Activated CD8-positive, alpha-beta memory T cell treated with anti-CD3 and anti-CD28 coated beads, Interleukin-2, amount 10 ng/mL, durations not matched to agents 7 days and 5 days (primary cell): ENCODE measurements around the gene NRF1. TPM values are rescaled to one million over a fixed set of nuclear protein-coding genes. Genes with fewer than 3 reads are reported as not detected.

Experiments used
- ATAC-seq: fragments of 150-1000 bp; cut with Tn5 transposase; one replicate; pipeline ENCODE4 v1.10.0; 2021; ENCODE audit warnings: moderate library complexity
- CTCF ChIA-PET: fragments of 350-600 bp; sonication (Branson Sonifier 250); formaldehyde crosslinking; loops from one replicate; lab custom pipeline; 2021; ENCODE audit warnings: antibody characterized with exemption; lab: Charles Lee
- DNase-seq: peaks from one replicate; pipeline ENCODE4 v3.0.0-alpha.2; 2020
- H3K27ac Mint-ChIP-seq: one replicate; pipeline ENCODE4 v1.8.0; 2021; ENCODE audit warnings: mild to moderate bottlenecking, mixed read lengths
- H3K27me3 Mint-ChIP-seq: one replicate; pipeline ENCODE4 v1.8.0; 2021; ENCODE audit warnings: mixed read lengths
- H3K36me3 Mint-ChIP-seq: one replicate; pipeline ENCODE4 v1.8.0; 2021; ENCODE audit warnings: mild to moderate bottlenecking, mixed read lengths
- H3K4me1 Mint-ChIP-seq: one replicate; pipeline ENCODE4 v1.8.0; 2021; ENCODE audit warnings: mixed read lengths
- H3K4me3 Mint-ChIP-seq: one replicate; pipeline ENCODE4 v1.8.0; 2021; ENCODE audit warnings: mild to moderate bottlenecking, moderate library complexity, mixed read lengths
- H3K9me3 Mint-ChIP-seq: one replicate; pipeline ENCODE4 v1.8.0; 2022; ENCODE audit warnings: low read depth, mixed read lengths
- total RNA-seq, 2 experiments: library from RNA; stranded (reverse); gene quantifications; one replicate each; pipeline ENCODE4 v1.2.3, GENCODE V29; 2021

NRF1 gene
- total RNA-seq, 2 experiments from 2014 or later: 26.4 to 29.5 TPM

GRCh38 chr7:129746857-129747529 is 135.5 kb downstream of the NRF1 start:
- Mint-ChIP-seq H3K4me3 (no peak overlapping the region), H3K36me3 (peaks cover 6% of the 10 kb centered on the region), H3K4me1 (no peaks in the 10 kb centered on the region), H3K27ac (no peak overlapping the region), H3K9me3 (no peaks in the 10 kb centered on the region), H3K27me3 (no peaks in the 10 kb centered on the region)
- DNase-seq (no peak), ATAC-seq (no peak)
- CTCF ChIA-PET: no interaction called here

- H3K27ac Mint-ChIP-seq: no peak overlapping the region
- H3K9me3 Mint-ChIP-seq: no peaks in the 10 kb centered on the region
- DNase-seq: no peak
- no peak for ATAC-seq
- peaks cover 6% of the 10 kb centered on the region for H3K36me3 Mint-ChIP-seq
- H3K27me3 Mint-ChIP-seq: no peaks in the 10 kb centered on the region
- CTCF ChIA-PET: no interaction called here
- H3K4me1 Mint-ChIP-seq: no peaks in the 10 kb centered on the region
- no peak overlapping the region for H3K4me3 Mint-ChIP-seq
Observed at GRCh38 chr7:129748356-129749109, 137.0 kb downstream of the NRF1 start.

- H3K4me1 Mint-ChIP-seq: no peaks in the 10 kb centered on the region
- H3K9me3 Mint-ChIP-seq: no peaks in the 10 kb centered on the region
- no peak overlapping the region for H3K27ac Mint-ChIP-seq
- H3K36me3 Mint-ChIP-seq: peaks cover 6% of the 10 kb centered on the region
- no peak overlapping the region for H3K4me3 Mint-ChIP-seq
- H3K27me3 Mint-ChIP-seq: no peaks in the 10 kb centered on the region
- DNase-seq (no peak), ATAC-seq (no peak)
- CTCF ChIA-PET: interaction anchor here (0.8 kb wide), 1 partner anchor 12 kb away, joined by 3 read pairs; no protein-coding TSS in a partner anchor
Observed at GRCh38 chr7:129750091-129750490, 138.6 kb downstream of the NRF1 start.

DNA sequence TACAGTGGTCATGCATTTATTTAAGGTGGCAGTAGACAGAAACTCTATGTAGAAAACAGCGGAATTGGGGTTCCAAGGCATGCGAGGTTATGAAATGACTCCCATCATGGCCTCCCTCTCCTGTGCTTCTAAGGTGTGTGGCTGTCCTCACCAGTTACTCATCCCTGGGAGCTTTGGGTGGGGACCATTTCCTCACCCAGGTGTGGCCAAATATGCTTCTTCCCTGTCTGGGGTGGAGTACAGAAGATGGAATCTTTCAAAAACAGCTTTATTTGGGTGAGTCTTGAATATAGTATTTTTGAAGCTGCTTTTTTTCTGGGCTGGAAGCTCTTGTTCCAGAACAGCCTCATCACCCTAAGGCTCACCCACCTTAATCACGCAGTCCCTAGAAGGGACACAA is 139.0 kb downstream of the NRF1 start:
- peaks cover 7% of the 10 kb centered on the region for H3K36me3 Mint-ChIP-seq
- DNase-seq: no peak
- H3K4me3 Mint-ChIP-seq: no peak overlapping the region
- H3K27me3 Mint-ChIP-seq: no peaks in the 10 kb centered on the region
- H3K4me1 Mint-ChIP-seq: no peaks in the 10 kb centered on the region
- no peak overlapping the region for H3K27ac Mint-ChIP-seq
- H3K9me3 Mint-ChIP-seq: no peaks in the 10 kb centered on the region
- CTCF ChIA-PET: no interaction called here
- no peak for ATAC-seq

GRCh38 chr7:129751916-129752315 is 140.4 kb downstream of the NRF1 start:
- Mint-ChIP-seq H3K4me3 (no peak overlapping the region), H3K36me3 (peaks cover 13% of the 10 kb centered on the region), H3K4me1 (no peaks in the 10 kb centered on the region), H3K9me3 (no peaks in the 10 kb centered on the region), H3K27me3 (no peaks in the 10 kb centered on the region), H3K27ac (no peak overlapping the region)
- CTCF ChIA-PET: no interaction called here
- no peak for DNase-seq
- ATAC-seq: no peak

GRCh38 chr7:129752760-129753159 is 141.2 kb downstream of the NRF1 start:
- ATAC-seq (no peak), DNase-seq (no peak)
- H3K36me3 Mint-ChIP-seq: peaks cover 12% of the 10 kb centered on the region
- CTCF ChIA-PET: no interaction called here
- H3K27ac Mint-ChIP-seq: no peak overlapping the region
- H3K4me3 Mint-ChIP-seq: no peak overlapping the region
- no peaks in the 10 kb centered on the region for H3K9me3 Mint-ChIP-seq
- H3K4me1 Mint-ChIP-seq: no peaks in the 10 kb centered on the region
- H3K27me3 Mint-ChIP-seq: no peaks in the 10 kb centered on the region

DNA sequence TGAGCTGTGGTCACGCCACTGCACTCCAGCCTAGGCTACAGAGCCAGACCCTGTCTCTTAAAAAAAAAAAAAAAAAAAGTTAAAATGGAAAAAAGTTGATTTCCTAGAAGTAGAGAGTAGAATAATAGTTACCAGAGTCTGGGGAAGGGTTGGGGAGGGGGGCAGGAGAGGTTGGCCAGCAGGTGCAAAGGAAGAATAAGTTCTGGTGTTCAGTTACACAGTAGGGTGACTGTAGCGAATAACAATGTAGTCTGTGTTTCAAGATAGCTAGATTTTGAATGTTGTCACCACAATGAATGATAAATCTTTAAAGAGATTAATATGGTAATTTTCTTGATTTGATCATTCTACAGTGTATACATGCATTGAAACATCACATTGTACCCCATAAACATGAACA is 142.9 kb downstream of the NRF1 start:
- DNase-seq (no peak), ATAC-seq (no peak)
- no peak overlapping the region for H3K4me3 Mint-ChIP-seq
- H3K4me1 Mint-ChIP-seq: no peaks in the 10 kb centered on the region
- CTCF ChIA-PET: no interaction called here
- H3K36me3 Mint-ChIP-seq: peaks cover 10% of the 10 kb centered on the region
- H3K27ac Mint-ChIP-seq: no peak overlapping the region
- H3K27me3 Mint-ChIP-seq: no peaks in the 10 kb centered on the region
- H3K9me3 Mint-ChIP-seq: no peaks in the 10 kb centered on the region

DNA sequence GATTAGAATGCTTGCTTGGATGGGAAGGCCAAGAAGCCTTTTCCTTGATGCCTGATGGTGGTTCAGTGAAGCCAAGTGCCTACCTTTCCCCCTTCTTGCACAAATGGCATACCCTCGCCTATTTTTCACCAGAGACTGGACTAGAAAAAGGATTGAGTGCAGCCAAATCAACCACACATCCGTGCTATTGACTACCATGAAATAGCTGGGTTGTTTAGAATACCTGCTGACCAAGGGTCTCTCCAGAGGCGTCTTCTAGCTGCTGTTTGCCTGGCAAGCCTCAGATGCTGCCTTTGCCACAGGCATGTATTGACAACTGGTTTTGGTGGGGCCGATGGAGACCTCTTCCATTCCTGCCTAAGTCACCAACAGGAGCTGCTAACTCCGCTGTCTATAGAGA is 146.5 kb downstream of the NRF1 start:
- H3K27me3 Mint-ChIP-seq: no peaks in the 10 kb centered on the region
- CTCF ChIA-PET: no interaction called here
- H3K9me3 Mint-ChIP-seq: no peaks in the 10 kb centered on the region
- no peaks in the 10 kb centered on the region for H3K4me1 Mint-ChIP-seq
- H3K4me3 Mint-ChIP-seq: no peak overlapping the region
- ATAC-seq (no peak), DNase-seq (no peak)
- no peak overlapping the region for H3K27ac Mint-ChIP-seq
- H3K36me3 Mint-ChIP-seq: peaks cover 10% of the 10 kb centered on the region

DNA sequence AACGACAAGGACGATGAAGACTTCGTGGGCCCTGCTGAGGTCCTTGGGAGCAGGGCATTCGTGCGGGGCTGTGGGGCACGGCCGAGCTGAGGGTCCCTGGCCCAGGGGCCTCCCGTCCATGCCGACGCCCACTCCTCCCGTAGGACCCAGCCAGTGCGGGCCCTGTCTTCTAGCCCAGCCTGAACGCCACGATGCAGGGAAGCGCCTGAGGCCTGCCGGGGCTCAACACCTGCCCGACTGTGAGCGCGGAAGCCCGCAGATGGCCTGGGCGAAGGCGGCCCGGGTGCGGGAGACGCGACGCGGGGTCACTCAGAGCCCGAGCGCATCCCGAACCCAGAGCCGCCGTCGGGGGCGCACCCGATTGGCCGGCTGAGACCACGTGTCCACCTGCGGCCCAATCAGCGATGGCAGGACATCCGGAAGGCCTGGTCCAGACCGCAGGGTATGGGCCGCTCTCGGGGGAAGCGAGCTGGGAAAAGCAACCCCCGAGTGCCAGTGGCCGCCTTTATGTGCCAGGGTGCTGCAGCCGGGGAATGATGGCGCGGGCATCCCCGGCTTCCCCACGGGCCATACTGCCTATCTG is 151.0 kb downstream of the NRF1 start:
- peaks cover 2% of the 10 kb centered on the region for H3K36me3 Mint-ChIP-seq
- no peak for ATAC-seq
- H3K27me3 Mint-ChIP-seq: peaks cover 3% of the 10 kb centered on the region
- H3K9me3 Mint-ChIP-seq: no peaks in the 10 kb centered on the region
- H3K4me1 Mint-ChIP-seq: peaks cover 6% of the 10 kb centered on the region
- no peak for DNase-seq
- no peak overlapping the region for H3K27ac Mint-ChIP-seq
- CTCF ChIA-PET: interaction anchor here (1.1 kb wide), 1 partner anchor 13 kb away, joined by 3 read pairs; no protein-coding TSS in a partner anchor
- no peak overlapping the region for H3K4me3 Mint-ChIP-seq

DNA sequence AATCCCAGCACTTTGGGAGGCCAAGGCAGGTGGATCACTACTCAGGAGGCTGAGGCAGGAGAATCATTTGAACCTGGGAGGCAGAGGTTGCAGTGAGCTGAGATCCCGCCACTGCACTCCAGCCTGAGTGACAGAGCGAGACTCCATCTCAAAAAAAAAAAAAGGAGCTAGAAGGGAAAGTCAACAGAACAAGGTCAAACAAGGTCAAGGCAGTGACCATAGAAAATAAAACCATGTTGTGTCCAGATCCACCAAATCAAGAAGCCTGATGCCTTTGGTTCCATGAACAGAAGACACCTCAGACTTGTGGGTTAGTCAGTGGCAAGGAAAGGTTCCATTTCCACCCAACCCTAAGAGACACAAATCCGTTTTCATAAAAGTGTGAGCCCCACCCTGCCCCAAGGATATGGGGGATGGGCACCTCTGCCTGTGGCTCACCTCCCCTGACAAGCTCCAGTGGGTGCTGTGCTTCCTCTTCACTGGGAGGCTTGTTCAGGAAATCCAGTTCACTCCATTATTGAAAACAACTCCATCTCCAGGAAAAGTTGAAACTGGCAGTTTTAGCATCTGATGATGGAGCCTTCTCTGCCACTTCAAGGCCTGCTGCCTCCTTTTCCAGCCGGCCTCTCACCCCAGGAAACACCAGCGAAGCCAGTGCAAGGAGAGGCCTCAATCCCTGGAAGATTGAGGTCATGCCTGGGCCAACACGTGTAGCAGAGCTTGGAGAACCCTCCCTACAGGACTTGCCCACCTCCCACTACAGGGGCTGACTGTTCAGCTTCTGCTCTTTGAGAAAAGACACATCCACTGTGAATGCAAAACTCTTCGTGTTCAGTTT is 152.9 kb downstream of the NRF1 start:
- no peaks in the 10 kb centered on the region for H3K36me3 Mint-ChIP-seq
- H3K4me1 Mint-ChIP-seq: peaks cover 6% of the 10 kb centered on the region
- H3K27me3 Mint-ChIP-seq: peaks cover 3% of the 10 kb centered on the region
- H3K4me3 Mint-ChIP-seq: no peak overlapping the region
- DNase-seq (no peak), ATAC-seq (no peak)
- no peak overlapping the region for H3K27ac Mint-ChIP-seq
- H3K9me3 Mint-ChIP-seq: no peaks in the 10 kb centered on the region
- CTCF ChIA-PET: no interaction called here

DNA sequence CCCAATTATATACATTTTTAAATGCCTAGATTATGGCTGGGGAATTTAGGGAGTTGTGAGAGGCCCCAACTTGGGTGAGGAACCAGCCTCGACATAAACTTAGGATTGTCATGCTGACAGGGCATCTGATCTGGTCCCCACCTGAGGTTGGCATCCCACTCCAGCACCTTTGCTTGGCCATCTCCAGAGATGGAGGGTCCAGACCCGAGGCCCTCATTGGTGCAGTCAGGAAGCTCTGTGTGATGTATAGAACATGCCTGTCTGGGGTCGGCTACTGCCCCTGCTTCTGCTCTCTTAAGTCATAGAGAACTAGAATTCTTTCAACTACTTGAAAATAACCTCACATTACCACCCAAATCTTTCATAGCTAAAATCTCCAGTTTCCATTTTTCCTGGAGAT is 153.8 kb downstream of the NRF1 start:
- Mint-ChIP-seq H3K9me3 (no peaks in the 10 kb centered on the region), H3K4me3 (no peak overlapping the region), H3K36me3 (no peaks in the 10 kb centered on the region), H3K27ac (no peak overlapping the region), H3K4me1 (peaks cover 6% of the 10 kb centered on the region), H3K27me3 (peaks cover 3% of the 10 kb centered on the region)
- no peak for DNase-seq
- no peak for ATAC-seq
- CTCF ChIA-PET: no interaction called here

DNA sequence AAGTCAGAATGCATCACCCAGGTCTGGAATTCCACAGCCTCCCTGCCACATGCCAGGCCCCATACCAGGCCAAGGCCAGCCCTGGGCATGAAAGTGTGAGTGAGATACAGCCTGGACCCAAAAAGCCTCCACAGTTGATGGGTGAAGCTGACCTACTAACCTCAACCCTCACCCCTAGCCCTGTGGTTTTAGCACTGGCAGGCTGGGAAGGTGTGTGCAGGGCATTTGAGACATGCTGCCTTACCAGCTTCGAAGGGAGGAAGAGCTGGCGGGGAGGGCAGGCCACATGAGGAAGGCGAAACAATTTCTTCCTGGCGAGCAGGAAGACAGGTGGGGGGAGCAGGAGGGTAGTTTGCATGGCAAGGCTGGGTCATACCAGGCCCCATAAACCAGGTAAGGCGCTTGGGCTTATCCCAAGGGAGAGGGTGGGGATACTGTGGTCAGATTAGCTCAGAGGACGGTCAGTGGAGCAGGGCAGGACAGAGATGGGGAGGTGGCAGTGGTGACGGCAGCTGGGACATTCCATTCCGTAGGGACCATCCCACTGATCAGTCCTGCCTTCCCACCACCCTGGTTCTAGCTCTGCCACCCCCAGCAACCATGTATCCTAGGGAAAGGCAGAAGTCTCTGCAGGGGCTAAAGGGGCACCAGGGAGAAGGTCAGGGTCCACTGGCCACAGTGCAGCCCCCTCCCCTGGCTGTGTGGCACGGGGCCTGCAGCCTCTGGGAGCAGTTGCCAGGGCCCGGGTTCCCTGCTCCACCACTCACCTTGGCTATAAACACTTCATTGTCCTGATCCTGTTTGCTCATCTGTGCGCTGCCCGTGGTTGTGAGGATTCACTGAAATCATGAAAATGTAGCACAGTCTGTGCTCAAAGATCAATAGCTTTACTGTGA is 155.8 kb downstream of the NRF1 start:
- DNase-seq (no peak), ATAC-seq (no peak)
- peaks cover 3% of the 10 kb centered on the region for H3K27me3 Mint-ChIP-seq
- H3K4me1 Mint-ChIP-seq: peaks cover 8% of the 10 kb centered on the region
- CTCF ChIA-PET: no interaction called here
- no peak overlapping the region for H3K4me3 Mint-ChIP-seq
- H3K27ac Mint-ChIP-seq: no peak overlapping the region
- H3K36me3 Mint-ChIP-seq: no peaks in the 10 kb centered on the region
- H3K9me3 Mint-ChIP-seq: no peaks in the 10 kb centered on the region
